Activated CD4-positive, alpha-beta T cell treated with anti-CD3 and anti-CD28 coated beads, Interleukin-2, amount 10 ng/mL, durations not matched to agents 7 days and 5 days (primary cell): ENCODE results near the gene RPRM. TPM values are rescaled to one million over a fixed set of nuclear protein-coding genes. Genes with fewer than 3 reads are reported as not detected.
A peak's percentile ranks its signal among the peaks of the same experiment; 100 is the strongest.
"Not testable (repeated sequence)": the region's sequence is repeated elsewhere in the genome, so short reads cannot be mapped to it uniquely, and the experiment has no call there.

Experiments
- CTCF ChIA-PET: fragments of 350-600 bp; sonication (Branson Sonifier 250); formaldehyde crosslinking; loops from one replicate; lab custom pipeline; 2021; ENCODE audit warnings: antibody characterized with exemption; lab: Charles Lee
- POLR2A ChIA-PET: fragments of 350-600 bp; sonication (Branson Sonifier 250); formaldehyde crosslinking; loops from one replicate; lab custom pipeline; 2021; ENCODE audit warnings: antibody characterized with exemption; lab: Charles Lee
- DNase-seq: peaks from one replicate; pipeline ENCODE4 v3.0.0-alpha.2; 2020
- H3K27ac Mint-ChIP-seq: one replicate; pipeline ENCODE4 v1.8.0; 2021; ENCODE audit warnings: mild to moderate bottlenecking, moderate library complexity, mixed read lengths
- H3K27me3 Mint-ChIP-seq: one replicate; pipeline ENCODE4 v1.8.0; 2021; ENCODE audit warnings: mixed read lengths
- H3K36me3 Mint-ChIP-seq: one replicate; pipeline ENCODE4 v1.8.0; 2021; ENCODE audit warnings: low read depth, mixed read lengths
- H3K4me1 Mint-ChIP-seq: one replicate; pipeline ENCODE4 v1.8.0; 2021; ENCODE audit warnings: mixed read lengths
- H3K4me3 Mint-ChIP-seq: one replicate; pipeline ENCODE4 v1.8.0; 2021; ENCODE audit warnings: mild to moderate bottlenecking, moderate library complexity, mixed read lengths
- H3K9me3 Mint-ChIP-seq: one replicate; pipeline ENCODE4 v1.8.0; 2021; ENCODE audit warnings: mixed read lengths
- total RNA-seq, 2 experiments: library from RNA; stranded (reverse); gene quantifications; one replicate each; pipeline ENCODE4 v1.2.3, GENCODE V29; 2021

Gene RPRM
- not detected for total RNA-seq

- peaks cover 56% of the 10 kb centered on the region for H3K27me3 Mint-ChIP-seq
- peak; percentile 47 for DNase-seq
- H3K4me1 Mint-ChIP-seq: peaks cover 9% of the 10 kb centered on the region
- H3K27ac Mint-ChIP-seq: no peak within 1 kb of the TSS
- H3K4me3 Mint-ChIP-seq: peak within 1 kb of the TSS; percentile 26
- ChIA-PET POLR2A (no interaction called here), CTCF (interaction anchor here (0.6 kb wide), 1 partner anchor 146 kb away, joined by 4 read pairs; no protein-coding TSS in a partner anchor)
- H3K9me3 Mint-ChIP-seq: no peaks in the 10 kb centered on the region
- peaks cover 2% of the 10 kb centered on the region for H3K36me3 Mint-ChIP-seq
These were observed at the start of gene RPRM for GRCh38 chr2:153478289-153479261. Gene RPRM, minus strand, starts transcription at chr2:153478762. Its CDS starts 197 bp downstream, at chr2:153478565.

- CTCF ChIA-PET: interaction anchor here (0.8 kb wide), 1 partner anchor 29 kb away, joined by 3 read pairs; no protein-coding TSS in a partner anchor
- no peaks in the 10 kb centered on the region for H3K9me3 Mint-ChIP-seq
These were observed 40.8 kb upstream of the RPRM start for GRCh38 chr2:153519257-153519875.

DNA sequence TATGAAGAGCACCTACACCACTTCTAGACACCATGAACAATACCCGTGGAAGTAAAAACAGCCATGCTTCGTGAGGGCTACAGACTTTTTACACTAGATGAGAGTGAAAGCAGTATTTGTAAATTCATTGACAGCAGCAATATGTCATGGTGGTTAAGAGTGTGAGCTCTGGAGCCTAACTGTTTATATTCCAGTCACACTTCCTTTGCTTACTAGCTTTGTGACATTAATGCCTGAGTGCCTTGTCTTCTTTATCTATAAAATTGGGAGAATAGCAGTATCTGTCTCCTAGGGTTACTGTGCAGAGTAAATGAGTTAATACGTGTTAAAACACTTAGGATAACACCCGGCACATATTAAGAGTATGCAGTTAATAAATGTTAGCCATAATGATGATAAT is 33.8 kb upstream of the RPRM start:
- H3K36me3 Mint-ChIP-seq: no peaks in the 10 kb centered on the region
- no peaks in the 10 kb centered on the region for H3K4me1 Mint-ChIP-seq
- no peak overlapping the region for H3K4me3 Mint-ChIP-seq
- ChIA-PET CTCF (no interaction called here), POLR2A (no interaction called here)
- no peak overlapping the region for H3K27ac Mint-ChIP-seq
- H3K9me3 Mint-ChIP-seq: peaks cover 5% of the 10 kb centered on the region
- H3K27me3 Mint-ChIP-seq: no peaks in the 10 kb centered on the region
- no peak for DNase-seq

More at GRCh38 chr2:153519257-153519875, 40.8 kb upstream of the RPRM start:
- POLR2A ChIA-PET: no interaction called here
- no peak overlapping the region for H3K4me3 Mint-ChIP-seq
- no peaks in the 10 kb centered on the region for H3K36me3 Mint-ChIP-seq
- peaks cover 4% of the 10 kb centered on the region for H3K27me3 Mint-ChIP-seq
- H3K27ac Mint-ChIP-seq: no peak overlapping the region
- DNase-seq: peak; percentile 54
- H3K4me1 Mint-ChIP-seq: no peaks in the 10 kb centered on the region

DNA sequence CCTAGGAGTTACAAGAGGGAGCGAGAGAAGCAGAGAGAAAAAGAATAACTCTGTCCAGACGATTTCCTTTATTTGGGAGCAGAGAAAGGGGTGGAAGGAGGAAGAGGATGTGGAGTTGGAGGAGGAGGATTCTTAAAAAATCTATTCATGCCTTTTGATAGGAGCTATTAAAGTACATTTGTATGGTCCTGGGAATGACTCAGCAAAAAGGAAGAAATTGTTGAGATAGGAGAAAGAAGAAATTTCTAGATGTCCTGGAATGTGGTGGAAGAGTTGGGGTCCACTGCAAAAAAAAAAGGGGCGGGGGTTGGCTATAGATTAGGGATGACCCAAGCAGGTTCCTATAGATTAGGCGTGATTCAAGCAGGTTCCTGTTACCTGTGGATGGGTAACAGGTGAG is 32.4 kb upstream of the RPRM start:
- Mint-ChIP-seq H3K27me3 (no peaks in the 10 kb centered on the region), H3K9me3 (peaks cover 5% of the 10 kb centered on the region), H3K4me3 (no peak overlapping the region), H3K27ac (no peak overlapping the region), H3K4me1 (no peaks in the 10 kb centered on the region), H3K36me3 (no peaks in the 10 kb centered on the region)
- POLR2A ChIA-PET: no interaction called here
- DNase-seq: no peak
- CTCF ChIA-PET: no interaction called here

DNA sequence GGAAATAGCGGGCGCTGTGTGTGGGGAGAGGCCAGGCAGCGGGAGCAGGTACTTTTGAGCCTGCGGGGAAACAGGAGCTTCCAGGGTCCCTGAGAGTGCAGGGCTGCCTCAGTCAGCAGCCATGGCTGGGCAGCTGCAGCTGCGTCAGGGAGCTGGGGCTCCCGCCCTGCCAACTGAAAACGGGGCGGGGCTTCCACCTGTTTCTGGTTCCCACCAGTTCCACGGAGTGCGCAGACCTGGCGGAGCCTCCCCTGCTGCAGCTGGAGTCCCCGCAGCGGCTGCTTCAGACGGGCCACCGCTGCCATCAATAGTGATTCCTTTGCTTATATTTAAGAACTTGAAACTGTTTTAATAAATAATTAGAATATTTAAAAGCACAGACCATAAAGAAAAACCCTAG is 30.6 kb upstream of the RPRM start:
- CTCF ChIA-PET: no interaction called here
- no peak overlapping the region for H3K4me3 Mint-ChIP-seq

DNA sequence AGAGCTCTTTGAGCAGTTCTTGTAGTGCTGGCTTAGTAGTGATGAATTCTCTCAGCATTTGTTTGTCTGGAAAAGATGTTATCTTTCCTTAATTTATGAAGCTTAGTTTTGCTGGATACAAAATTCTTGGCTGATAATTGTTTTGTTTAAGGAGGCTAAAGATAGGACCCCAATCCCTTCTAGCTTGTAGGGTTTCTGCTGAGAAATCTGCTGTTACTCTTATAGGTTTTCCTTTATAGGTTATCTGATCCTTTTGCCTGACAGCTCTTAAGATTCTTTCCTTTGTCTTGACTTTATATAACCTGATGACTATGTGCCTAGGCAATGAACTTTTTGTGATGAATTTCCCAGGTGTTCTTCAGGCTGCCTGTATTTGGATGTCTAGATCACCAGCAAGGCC is 27.9 kb upstream of the RPRM start:
- H3K27ac Mint-ChIP-seq, H3K4me1 Mint-ChIP-seq, CTCF ChIA-PET, H3K4me3 Mint-ChIP-seq, H3K36me3 Mint-ChIP-seq, H3K27me3 Mint-ChIP-seq, H3K9me3 Mint-ChIP-seq, DNase-seq, POLR2A ChIA-PET: not testable (repeated sequence)

More for the DNA sequence above, 30.6 kb upstream of the RPRM start:
- Mint-ChIP-seq H3K4me1 (no peaks in the 10 kb centered on the region), H3K36me3 (no peaks in the 10 kb centered on the region), H3K27ac (no peak overlapping the region), H3K9me3 (peaks cover 5% of the 10 kb centered on the region), H3K27me3 (no peaks in the 10 kb centered on the region)
- no peak for DNase-seq
- POLR2A ChIA-PET: no interaction called here

DNA sequence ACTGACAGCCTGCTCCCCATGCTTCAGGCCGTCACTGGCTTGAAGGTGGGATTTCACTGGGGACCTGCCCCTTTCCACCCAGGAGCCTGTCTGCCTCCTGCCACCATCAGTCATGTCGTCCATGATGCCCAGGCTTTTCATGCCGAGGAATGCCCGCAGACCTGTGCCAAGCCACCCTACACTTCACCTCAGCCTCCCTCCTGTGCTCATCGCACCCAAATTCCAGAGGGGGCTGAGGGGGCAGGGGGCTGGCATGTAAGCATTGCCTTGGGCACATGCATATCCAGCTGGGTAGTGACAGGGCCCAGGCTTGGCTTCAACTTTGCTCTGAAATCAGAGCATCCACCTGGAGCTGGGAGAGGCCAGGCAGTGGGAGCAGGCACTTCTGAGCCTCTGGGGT is 20.9 kb upstream of the RPRM start:
- H3K9me3 Mint-ChIP-seq: no peaks in the 10 kb centered on the region
- H3K27ac Mint-ChIP-seq: no peak overlapping the region
- no peaks in the 10 kb centered on the region for H3K27me3 Mint-ChIP-seq
- H3K36me3 Mint-ChIP-seq: no peaks in the 10 kb centered on the region
- POLR2A ChIA-PET: no interaction called here
- CTCF ChIA-PET: no interaction called here
- H3K4me1 Mint-ChIP-seq: no peaks in the 10 kb centered on the region
- no peak for DNase-seq
- H3K4me3 Mint-ChIP-seq: no peak overlapping the region

GRCh38 chr2:153497938-153498629 is 19.5 kb upstream of the RPRM start:
- H3K36me3 Mint-ChIP-seq: no peaks in the 10 kb centered on the region
- no peaks in the 10 kb centered on the region for H3K4me1 Mint-ChIP-seq
- CTCF ChIA-PET: no interaction called here
- H3K9me3 Mint-ChIP-seq: no peaks in the 10 kb centered on the region
- H3K27ac Mint-ChIP-seq: no peak overlapping the region
- POLR2A ChIA-PET: no interaction called here
- no peak for DNase-seq
- H3K4me3 Mint-ChIP-seq: no peak overlapping the region
- no peaks in the 10 kb centered on the region for H3K27me3 Mint-ChIP-seq

GRCh38 chr2:153495725-153496124 is 17.2 kb upstream of the RPRM start:
- CTCF ChIA-PET: no interaction called here
- POLR2A ChIA-PET: no interaction called here
- no peaks in the 10 kb centered on the region for H3K4me1 Mint-ChIP-seq
- H3K9me3 Mint-ChIP-seq: no peaks in the 10 kb centered on the region
- no peaks in the 10 kb centered on the region for H3K27me3 Mint-ChIP-seq
- no peak overlapping the region for H3K27ac Mint-ChIP-seq
- H3K4me3 Mint-ChIP-seq: no peak overlapping the region
- DNase-seq: no peak
- no peaks in the 10 kb centered on the region for H3K36me3 Mint-ChIP-seq

- Mint-ChIP-seq H3K36me3 (no peaks in the 10 kb centered on the region), H3K9me3 (no peaks in the 10 kb centered on the region), H3K27me3 (no peaks in the 10 kb centered on the region), H3K27ac (no peak overlapping the region), H3K4me1 (no peaks in the 10 kb centered on the region), H3K4me3 (no peak overlapping the region)
- no peak for DNase-seq
- ChIA-PET CTCF (no interaction called here), POLR2A (no interaction called here)
These were observed 9.5 kb upstream of the RPRM start for GRCh38 chr2:153488072-153488471.

GRCh38 chr2:153487448-153487847 is 8.9 kb upstream of the RPRM start:
- no peak for DNase-seq
- no peaks in the 10 kb centered on the region for H3K9me3 Mint-ChIP-seq
- no peak overlapping the region for H3K4me3 Mint-ChIP-seq
- H3K27me3 Mint-ChIP-seq: no peaks in the 10 kb centered on the region
- CTCF ChIA-PET: no interaction called here
- no peak overlapping the region for H3K27ac Mint-ChIP-seq
- no peaks in the 10 kb centered on the region for H3K4me1 Mint-ChIP-seq
- POLR2A ChIA-PET: no interaction called here
- H3K36me3 Mint-ChIP-seq: no peaks in the 10 kb centered on the region

DNA sequence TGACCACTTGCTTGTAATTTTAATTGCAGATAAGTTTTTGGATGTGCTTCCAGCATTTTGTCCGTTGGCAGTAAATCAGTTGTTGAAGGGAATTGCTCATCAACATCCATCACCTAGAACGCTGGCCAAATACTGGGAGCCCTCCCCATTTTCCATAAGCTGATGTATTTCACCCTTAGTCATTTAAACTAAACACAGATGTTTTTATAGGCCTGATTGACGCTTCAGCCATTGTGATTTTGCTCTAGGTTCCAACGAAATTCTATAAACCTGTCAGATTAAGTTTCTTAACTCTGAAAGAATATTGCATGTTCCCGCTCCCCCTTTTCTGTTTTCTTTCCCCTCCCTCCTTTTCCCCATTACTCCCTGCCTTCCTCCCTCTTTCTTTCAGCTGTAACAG is 1.0 kb upstream of the RPRM start:
- no peak overlapping the region for H3K27ac Mint-ChIP-seq
- ChIA-PET CTCF (no interaction called here), POLR2A (no interaction called here)
- H3K36me3 Mint-ChIP-seq: peaks cover 2% of the 10 kb centered on the region
- peaks cover 9% of the 10 kb centered on the region for H3K4me1 Mint-ChIP-seq
- H3K9me3 Mint-ChIP-seq: no peaks in the 10 kb centered on the region
- H3K27me3 Mint-ChIP-seq: peaks cover 52% of the 10 kb centered on the region
- no peak overlapping the region for H3K4me3 Mint-ChIP-seq
- DNase-seq: no peak
